GM18951 (cell line): ENCODE results near the gene UBE2G2.

Source experiments
- POLR2A ChIP-seq: IDR thresholded peaks from 4 replicates; pipeline ENCODE4 v1.6.1; 2011; ENCODE audit warnings: mild to moderate bottlenecking; ENCODE audit not compliant: insufficient read length, insufficient read depth; ENCODE audit errors: extremely low read depth
- in situ Hi-C: fragments of 300-500 bp; cut with MboI; formaldehyde crosslinking; loops from one replicate; pipeline ENCODE4 v1.12.0; 2022; ENCODE audit warnings: low sequenced_read_pairs, mixed read lengths, inconsistent platforms; ENCODE audit not compliant: unreplicated experiment

UBE2G2 gene

DNA sequence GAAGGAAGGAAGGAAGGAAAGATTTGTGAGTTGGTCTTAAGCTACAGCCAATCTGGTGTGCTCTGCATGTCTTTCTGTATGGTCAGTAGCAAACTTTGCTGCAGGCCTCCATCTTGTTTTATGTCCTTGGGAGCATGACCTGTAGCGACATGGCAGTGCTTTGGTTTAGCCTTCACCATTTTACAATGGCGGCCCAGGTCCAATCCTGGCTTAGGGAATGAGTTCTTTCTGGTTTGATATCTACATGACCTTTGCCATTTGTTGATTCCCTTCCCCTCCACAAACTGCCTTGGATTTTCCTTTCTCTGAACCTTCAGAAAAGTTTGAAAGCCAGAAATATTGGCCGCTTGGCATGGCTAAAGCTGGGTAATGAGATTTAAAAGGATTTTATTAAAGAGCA is 59.7 kb downstream of the UBE2G2 start:
- no peak for TF ChIP-seq POLR2A

GRCh38 chr21:44740742-44741141 is 60.9 kb downstream of the UBE2G2 start:
- in situ Hi-C loops, result no loop called here
- no peak for TF ChIP-seq POLR2A

More for the DNA sequence above, 59.7 kb downstream of the UBE2G2 start:
- in situ Hi-C loops, result no loop called here

DNA sequence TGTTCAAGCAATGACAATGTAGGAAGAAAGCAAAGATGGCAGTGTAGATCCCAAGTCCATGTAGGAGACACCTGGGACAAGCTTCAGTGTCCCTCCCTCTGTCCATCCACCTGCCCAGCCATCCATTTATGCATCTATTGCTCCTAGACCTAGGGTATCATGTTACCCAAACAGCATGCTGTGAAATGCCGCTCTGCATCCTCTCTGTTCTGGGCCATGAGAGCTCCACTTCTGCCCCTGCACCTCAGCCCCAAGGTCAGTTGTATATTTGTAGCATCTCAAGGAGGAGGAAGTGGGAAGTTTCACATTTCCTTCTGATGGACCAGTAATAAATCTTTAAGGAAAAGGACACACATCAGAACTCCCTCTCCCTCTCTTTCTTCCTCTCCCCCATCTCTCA is 62.3 kb downstream of the UBE2G2 start:
- in situ Hi-C loops, result no loop called here
- no peak for TF ChIP-seq POLR2A

- TF ChIP-seq POLR2A, result no peak
- in situ Hi-C loops, result no loop called here
Observed at GRCh38 chr21:44738621-44739020, 63.0 kb downstream of the UBE2G2 start.

DNA sequence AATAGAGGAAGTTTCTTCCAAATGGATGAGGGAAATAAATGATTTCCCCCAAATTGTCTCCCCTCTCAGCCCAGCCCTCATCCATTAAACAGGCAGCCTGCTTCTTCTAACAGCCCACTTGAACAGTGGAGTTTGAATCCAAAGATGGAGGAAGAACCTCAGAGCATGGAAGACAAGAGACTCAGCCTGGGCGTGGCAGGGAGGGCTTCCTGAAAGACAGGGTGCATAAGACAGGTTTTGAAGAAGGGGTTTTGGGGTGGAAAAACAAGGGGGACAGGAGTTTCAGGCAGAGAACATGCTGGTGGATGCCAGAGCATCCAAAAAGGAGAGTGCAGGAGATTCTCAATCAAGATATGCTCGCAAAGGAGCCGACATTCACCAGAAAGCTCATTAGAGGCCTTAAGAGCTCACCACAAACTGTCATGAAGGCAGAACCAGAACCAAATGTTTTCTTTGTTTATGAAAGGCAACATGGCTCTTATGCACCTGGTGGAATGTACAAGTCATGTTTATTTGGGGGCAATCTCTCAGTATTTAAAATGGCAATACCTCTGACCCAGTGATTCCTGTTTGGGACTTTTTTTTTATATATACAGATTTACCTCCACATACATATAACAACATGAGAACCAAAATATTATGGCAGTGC is 63.8 kb downstream of the UBE2G2 start:
- in situ Hi-C loops, result no loop called here
- TF ChIP-seq POLR2A, result no peak

- TF ChIP-seq POLR2A, result no peak
- in situ Hi-C loops, result no loop called here
Observed at GRCh38 chr21:44736291-44737004, 65.2 kb downstream of the UBE2G2 start.

- in situ Hi-C loops, result no loop called here
- no peak for TF ChIP-seq POLR2A
Observed at GRCh38 chr21:44735821-44736220, 65.8 kb downstream of the UBE2G2 start.

- in situ Hi-C loops, result no loop called here
- no peak for TF ChIP-seq POLR2A
Observed at GRCh38 chr21:44734841-44735240, 66.8 kb downstream of the UBE2G2 start.

GRCh38 chr21:44734026-44734745 is 67.4 kb downstream of the UBE2G2 start:
- in situ Hi-C loops, result no loop called here
- no peak for TF ChIP-seq POLR2A

DNA sequence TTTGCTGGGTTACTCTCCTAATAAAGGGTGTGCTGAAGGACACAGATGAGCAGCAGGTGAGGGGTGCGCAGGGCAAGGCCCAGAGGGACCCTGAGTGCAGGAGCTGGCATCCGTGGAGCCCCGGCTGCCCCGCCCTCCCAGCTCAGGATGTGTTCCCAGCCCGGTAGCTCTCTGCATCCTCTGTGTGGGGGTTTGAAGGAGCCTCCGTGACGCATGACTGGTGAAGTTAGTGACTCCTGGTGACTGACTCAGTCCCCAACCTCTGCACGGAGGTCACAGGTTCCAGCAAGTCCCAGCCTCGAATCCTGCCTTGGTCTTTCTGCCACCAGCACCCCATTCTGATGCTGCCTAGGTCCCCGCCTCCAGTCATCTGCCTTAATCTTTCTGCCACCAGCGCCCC is 68.7 kb downstream of the UBE2G2 start:
- no peak for TF ChIP-seq POLR2A
- in situ Hi-C loops, result no loop called here

DNA sequence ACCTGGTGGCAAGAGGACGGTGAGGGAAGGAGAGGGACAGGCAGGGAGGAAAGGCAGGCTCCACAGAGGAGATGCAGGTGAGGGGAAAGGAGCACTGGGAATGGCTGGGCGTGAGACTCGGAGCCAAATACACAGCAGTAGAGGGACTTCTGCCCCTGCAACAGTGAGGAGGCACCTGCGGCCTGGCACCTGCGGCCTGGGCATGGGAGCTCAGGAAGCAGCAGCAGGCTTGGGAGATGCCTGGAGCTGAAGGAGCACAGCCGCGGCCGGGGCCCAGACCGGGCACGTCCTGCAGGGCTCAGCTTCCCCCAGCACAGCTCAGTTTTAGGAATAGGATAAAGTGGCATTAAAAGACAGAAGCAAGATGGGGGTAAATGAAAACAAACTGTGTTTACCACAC is 69.4 kb downstream of the UBE2G2 start:
- no peak for TF ChIP-seq POLR2A
- in situ Hi-C loops, result no loop called here

GRCh38 chr21:44730951-44731579 is 70.6 kb downstream of the UBE2G2 start:
- in situ Hi-C loops, result no loop called here
- TF ChIP-seq POLR2A, result no peak

- no peak for TF ChIP-seq POLR2A
Observed at GRCh38 chr21:44730028-44730395, 71.6 kb downstream of the UBE2G2 start.

More at GRCh38 chr21:44730028-44730395, 71.6 kb downstream of the UBE2G2 start:
- in situ Hi-C loops, result no loop called here
